WTC11 (cell line): ENCODE results near the gene USB1.

Source experiments
- ATF3 ChIP-seq: sonication (generic); formaldehyde crosslinking; conservative IDR thresholded peaks from 2 replicates; pipeline ENCODE4 v1.8.1; 2022; ENCODE audit warnings: mild to moderate bottlenecking, missing genetic modification reagents
- FOXK1 ChIP-seq: sonication (generic); formaldehyde crosslinking; IDR thresholded peaks from 2 replicates; pipeline ENCODE4 v1.8.0; 2022; ENCODE audit warnings: mild to moderate bottlenecking, moderate library complexity, missing genetic modification reagents
- ZNF232 ChIP-seq: sonication (generic); formaldehyde crosslinking; IDR thresholded peaks from 2 replicates; pipeline ENCODE4 v1.8.0; 2022; ENCODE audit warnings: mild to moderate bottlenecking, missing genetic modification reagents
- TF ChIP-seq, protein P1 (sequence below): fragments of 200-600 bp; IDR thresholded peaks from 2 replicates; pipeline ENCODE4 v1.8.0; 2022; ENCODE audit warnings: antibody characterized with exemption
- TF ChIP-seq, protein P2 (sequence below): sonication (generic); formaldehyde crosslinking; IDR thresholded peaks from 2 replicates; pipeline ENCODE4 v1.8.0; 2022; ENCODE audit warnings: mild to moderate bottlenecking, missing genetic modification reagents

DNA sequence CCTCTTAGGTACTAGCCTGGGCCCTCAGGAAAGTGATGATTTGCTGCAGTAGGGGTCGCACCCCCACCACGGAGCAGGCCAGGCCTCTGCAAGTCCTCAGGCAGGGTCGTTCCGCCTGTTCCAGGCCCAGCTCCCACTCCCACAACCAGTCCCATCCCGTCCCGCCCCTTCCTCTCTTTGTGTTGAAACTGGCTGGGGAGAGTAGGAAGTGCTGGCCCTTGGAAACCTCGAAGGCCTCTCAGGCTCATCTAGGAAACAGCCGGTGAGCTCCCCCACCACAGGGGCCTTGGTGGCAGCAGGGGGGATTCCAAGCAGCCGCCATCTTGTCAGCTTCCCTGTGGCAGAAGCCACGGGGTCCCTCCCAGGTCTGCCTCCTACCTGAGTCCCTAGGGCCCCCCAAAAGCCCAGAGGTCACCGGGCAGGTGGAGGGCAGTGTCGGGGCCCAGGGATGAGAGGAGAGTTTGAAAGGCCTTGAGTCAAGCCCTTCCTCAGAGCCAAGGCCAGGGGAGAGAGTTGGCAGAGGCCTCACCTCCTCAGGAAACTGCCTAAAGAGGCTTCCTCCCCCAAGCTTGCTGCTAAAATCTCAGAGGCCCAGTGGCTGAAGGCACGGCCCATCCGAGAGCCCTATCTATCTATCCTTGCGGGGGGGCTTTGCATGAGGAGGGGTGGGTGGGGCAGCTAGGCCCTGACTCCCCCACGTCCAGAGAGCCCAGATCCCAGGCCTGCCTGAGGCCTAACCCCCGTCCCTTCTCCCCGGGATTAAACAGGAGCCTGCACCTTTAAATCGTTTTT, 46.5 kb downstream of the USB1 start:
- TF ChIP-seq ZNF232 (CRISPR knock-in tag) (no peak), ATF3 (CRISPR knock-in tag) (no peak), FOXK1 (CRISPR knock-in tag) (no peak)
- TF ChIP-seq, protein P1, sequence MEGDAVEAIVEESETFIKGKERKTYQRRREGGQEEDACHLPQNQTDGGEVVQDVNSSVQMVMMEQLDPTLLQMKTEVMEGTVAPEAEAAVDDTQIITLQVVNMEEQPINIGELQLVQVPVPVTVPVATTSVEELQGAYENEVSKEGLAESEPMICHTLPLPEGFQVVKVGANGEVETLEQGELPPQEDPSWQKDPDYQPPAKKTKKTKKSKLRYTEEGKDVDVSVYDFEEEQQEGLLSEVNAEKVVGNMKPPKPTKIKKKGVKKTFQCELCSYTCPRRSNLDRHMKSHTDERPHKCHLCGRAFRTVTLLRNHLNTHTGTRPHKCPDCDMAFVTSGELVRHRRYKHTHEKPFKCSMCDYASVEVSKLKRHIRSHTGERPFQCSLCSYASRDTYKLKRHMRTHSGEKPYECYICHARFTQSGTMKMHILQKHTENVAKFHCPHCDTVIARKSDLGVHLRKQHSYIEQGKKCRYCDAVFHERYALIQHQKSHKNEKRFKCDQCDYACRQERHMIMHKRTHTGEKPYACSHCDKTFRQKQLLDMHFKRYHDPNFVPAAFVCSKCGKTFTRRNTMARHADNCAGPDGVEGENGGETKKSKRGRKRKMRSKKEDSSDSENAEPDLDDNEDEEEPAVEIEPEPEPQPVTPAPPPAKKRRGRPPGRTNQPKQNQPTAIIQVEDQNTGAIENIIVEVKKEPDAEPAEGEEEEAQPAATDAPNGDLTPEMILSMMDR: no peak
- TF ChIP-seq, protein P2, sequence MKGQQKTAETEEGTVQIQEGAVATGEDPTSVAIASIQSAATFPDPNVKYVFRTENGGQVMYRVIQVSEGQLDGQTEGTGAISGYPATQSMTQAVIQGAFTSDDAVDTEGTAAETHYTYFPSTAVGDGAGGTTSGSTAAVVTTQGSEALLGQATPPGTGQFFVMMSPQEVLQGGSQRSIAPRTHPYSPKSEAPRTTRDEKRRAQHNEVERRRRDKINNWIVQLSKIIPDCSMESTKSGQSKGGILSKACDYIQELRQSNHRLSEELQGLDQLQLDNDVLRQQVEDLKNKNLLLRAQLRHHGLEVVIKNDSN: no peak
